Sigmoid colon (tissue), 4 donors: ENCODE measurements around the gene ABCA5.

ENCODE experiments used
- EP300 ChIP-seq, 4 donors: sonication (generic); formaldehyde crosslinking; IDR thresholded peaks; one replicate each; pipeline ENCODE4 v1.6.1; 2017; ENCODE audit warnings: antibody characterized with exemption in 4 of 4
- POLR2A ChIP-seq, 2 donors: fragments of 450-650 bp; IDR thresholded peaks; one replicate each; pipeline ENCODE4 v1.6.1; 2016; ENCODE audit warnings: antibody characterized with exemption in 2 of 2, mild to moderate bottlenecking in 2 of 2, moderate library complexity in 2 of 2
- POLR2AphosphoS5 ChIP-seq, 4 donors: sonication (generic); formaldehyde crosslinking; IDR thresholded peaks; one replicate each; pipeline ENCODE4 v1.6.1; 2017; ENCODE audit warnings: antibody characterized with exemption in 4 of 4
- TF ChIP-seq, protein P1 (sequence below), 4 experiments: fragments of 450-650 bp in 3 of 4; fragments of 200-600 bp in 1 of 4; IDR thresholded peaks; one replicate each; pipeline ENCODE4 v1.5.1; 2016 to 2019; ENCODE audit warnings: antibody characterized with exemption in 4 of 4, mild to moderate bottlenecking in 3 of 4, moderate library complexity in 2 of 4

DNA sequence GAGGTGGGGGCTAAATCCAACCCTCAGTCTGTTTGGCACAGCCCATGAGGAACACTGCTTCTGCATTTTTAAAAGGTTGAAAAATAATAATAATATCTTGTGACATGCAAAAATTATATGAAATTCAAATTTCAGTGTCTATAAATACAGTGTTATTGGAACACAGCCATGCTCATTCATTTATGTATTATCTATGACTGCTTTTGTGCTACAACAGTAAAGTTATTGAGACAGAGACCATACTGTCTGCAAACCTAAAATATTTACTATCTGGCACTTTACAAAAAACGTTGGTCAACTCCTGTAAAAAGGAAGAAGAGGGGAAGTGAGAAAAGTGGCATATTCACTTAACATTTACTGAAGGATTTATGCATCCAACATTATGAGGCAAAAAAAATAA lies 3.1 kb downstream of the ABCA5 start:
- TF ChIP-seq, protein P1, sequence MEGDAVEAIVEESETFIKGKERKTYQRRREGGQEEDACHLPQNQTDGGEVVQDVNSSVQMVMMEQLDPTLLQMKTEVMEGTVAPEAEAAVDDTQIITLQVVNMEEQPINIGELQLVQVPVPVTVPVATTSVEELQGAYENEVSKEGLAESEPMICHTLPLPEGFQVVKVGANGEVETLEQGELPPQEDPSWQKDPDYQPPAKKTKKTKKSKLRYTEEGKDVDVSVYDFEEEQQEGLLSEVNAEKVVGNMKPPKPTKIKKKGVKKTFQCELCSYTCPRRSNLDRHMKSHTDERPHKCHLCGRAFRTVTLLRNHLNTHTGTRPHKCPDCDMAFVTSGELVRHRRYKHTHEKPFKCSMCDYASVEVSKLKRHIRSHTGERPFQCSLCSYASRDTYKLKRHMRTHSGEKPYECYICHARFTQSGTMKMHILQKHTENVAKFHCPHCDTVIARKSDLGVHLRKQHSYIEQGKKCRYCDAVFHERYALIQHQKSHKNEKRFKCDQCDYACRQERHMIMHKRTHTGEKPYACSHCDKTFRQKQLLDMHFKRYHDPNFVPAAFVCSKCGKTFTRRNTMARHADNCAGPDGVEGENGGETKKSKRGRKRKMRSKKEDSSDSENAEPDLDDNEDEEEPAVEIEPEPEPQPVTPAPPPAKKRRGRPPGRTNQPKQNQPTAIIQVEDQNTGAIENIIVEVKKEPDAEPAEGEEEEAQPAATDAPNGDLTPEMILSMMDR (IDR thresholded peaks at IDR 0.05), result no peak
- no peak for TF ChIP-seq POLR2AphosphoS5 (IDR thresholded peaks at IDR 0.05)
- no peak for TF ChIP-seq POLR2A (IDR thresholded peaks at IDR 0.05)
- no peak for TF ChIP-seq EP300 (IDR thresholded peaks at IDR 0.05)
